GM18909 (cell line): Measurements from ENCODE around the gene PCGF2.

Experiments used
- ATAC-seq: cut with Tn5 transposase; IDR thresholded peaks from one replicate; pipeline ENCODE4 v1.9.1; 2021; ENCODE audit warnings: mild to moderate bottlenecking; ENCODE audit not compliant: unreplicated experiment, poor library complexity

PCGF2 gene

GRCh38 chr17:38704606-38705522, 43.3 kb downstream of the PCGF2 start, which contains the start of gene MLLT6:
MLLT6 (plus strand) TSS chr17:38705273; CDS start chr17:38705633, 360 bp downstream.
- ATAC-seq, result no peak

GRCh38 chr17:38703742-38704605, 44.2 kb downstream of the PCGF2 start:
- ATAC-seq, result no peak

- no peak for ATAC-seq
Observed at GRCh38 chr17:38702916-38703741, 45.0 kb downstream of the PCGF2 start.

- ATAC-seq, result peak; percentile 33
Observed at GRCh38 chr17:38702166-38702915, 45.8 kb downstream of the PCGF2 start.

DNA sequence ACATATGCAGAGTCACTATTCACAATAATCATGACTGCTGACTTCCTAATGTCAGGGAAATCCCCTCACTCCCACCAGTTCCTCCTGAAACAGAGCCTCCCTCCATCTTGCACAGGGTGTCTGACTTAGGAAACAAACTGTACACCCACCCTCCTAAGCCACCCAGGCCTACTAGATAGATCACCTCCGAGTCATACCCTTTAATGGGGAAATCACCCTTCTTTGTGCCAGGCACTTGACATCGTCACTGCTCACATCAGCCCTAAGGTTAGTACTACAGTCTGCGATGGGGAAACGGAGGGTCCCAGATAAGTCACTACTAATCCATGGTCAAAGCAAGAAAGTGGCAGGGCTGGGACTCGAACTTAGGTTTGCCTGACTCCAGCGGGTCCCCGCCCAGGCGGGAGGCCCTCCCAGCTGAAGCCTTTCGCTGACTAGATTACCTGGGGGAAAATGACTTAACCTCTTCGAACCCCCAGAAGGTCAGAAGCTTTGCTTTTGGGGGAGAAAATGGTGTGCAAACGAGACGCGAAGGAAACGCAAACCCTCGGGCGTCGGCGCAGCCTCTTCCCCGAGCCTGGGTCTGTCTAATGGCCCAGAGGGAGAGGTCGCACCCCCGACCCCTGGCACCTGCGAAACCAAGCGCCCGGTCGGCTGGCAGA, 46.5 kb downstream of the PCGF2 start:
- peak; percentile 36 for ATAC-seq

GRCh38 chr17:38698760-38699159, 49.4 kb downstream of the PCGF2 start:
- ATAC-seq, result no peak

DNA sequence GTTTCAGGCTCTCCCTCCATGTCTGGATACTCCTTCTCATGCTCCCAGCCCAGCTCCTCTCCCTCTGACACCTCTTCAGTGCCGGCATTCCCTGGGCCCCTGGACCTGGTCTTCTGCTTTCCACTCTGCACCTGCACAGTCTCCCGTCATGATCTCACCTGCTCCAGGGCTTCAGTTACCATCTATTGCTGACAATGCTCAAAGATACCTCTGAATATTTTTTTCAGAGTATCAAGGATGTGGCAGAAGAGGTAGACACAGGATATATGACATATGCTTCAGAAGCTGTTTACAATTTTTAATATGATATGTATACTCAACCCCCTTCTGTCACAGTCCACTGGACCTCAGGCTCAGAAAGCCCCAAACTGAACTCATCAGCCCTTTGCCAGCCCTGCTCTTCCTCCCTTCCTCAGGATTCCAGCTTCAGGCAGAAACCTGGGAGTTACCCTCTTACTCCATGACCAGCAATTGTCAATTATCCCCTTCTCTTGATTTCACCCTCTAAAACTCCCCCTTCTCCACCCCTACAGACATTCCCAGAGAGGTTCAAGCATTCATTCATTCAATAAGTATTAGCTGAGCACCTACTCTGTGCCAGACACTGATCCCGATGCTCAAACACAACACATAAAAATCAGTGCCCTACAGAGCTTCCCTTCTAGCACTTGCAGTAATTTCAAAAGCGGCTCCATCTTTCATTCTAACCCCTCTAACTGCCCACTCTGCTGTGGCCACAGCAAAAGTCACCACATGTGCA, 50.9 kb downstream of the PCGF2 start:
- ATAC-seq, result no peak

DNA sequence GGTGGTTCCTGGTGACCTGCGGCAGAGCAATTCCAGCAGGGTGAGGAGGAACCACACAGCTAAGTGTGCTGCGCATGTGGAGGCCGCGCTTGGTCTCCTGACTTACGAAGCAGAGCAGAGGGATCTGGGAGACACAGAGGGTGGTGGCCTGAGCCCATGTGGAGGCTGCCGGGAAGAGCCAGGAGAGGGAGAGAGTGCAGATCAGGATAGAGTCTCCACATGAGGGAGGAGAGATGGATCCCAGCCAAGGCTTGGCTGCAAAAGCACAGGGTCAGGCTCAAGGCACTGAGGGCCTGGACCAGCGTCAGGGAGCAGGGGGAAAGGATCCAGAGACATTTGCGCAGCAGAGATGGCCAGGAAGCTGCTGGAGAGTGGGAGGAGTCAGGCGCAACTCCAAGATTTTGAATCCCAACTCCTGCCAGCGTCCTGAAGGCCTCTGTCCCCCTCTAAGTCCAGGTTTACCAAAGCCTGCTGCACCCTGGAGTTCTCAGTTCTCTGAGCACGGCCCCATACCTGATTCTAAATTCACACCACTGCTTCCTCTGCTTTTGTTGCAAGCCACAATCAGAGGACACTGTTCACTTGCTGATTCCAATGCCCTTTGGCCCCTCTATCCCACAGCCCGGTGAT, 54.3 kb downstream of the PCGF2 start:
- ATAC-seq, result no peak

GRCh38 chr17:38691154-38691553, 57.0 kb downstream of the PCGF2 start:
- ATAC-seq, result no peak

DNA sequence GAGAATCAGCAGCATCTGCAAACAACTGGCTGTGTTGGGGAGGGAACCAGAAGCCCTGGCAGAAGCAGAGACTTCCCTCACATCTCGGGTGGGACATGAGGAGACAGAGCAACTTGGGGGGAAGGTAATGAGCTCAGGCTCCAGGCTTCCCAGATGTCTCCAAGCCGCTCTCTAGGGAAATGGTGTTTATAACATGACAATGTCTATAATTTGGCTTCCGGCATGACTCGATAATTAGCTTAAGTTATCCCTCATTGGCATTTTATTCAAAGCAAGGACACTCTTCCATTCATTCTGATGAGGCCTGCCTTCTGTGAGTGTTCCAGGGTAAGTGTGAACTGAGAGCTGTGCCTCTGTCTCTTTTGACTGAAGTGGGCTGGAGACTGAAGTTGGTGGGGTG, 57.8 kb downstream of the PCGF2 start:
- ATAC-seq, result no peak

GRCh38 chr17:38687286-38687685, 60.9 kb downstream of the PCGF2 start:
- ATAC-seq, result no peak

DNA sequence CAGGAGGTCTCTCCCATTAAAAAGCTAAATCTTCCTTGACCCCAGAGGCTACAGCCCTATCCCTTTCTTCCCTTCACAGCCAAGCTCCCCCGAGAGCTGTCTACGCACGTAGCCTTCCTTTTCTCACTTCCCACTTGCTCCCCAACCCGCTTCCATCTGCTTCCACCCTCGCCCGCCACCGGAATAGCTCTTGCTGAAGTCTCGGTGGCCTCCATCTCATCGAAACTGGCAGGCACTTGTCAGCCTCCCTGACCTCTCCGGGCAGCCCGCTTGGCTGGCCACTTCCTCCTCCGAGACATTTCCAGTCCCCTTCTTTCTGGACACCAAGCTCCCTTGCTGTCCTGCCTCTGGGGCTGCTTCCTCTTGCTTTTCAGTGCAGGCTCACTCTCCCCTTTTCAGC, 62.6 kb downstream of the PCGF2 start:
- ATAC-seq, result no peak
